Large intestine (tissue), 3 donors: ENCODE data around the gene EBF3. TPM values are rescaled to one million over a fixed set of nuclear protein-coding genes. Genes with fewer than 3 reads are reported as not detected.
A peak's percentile ranks its signal among the peaks of the same experiment; 100 is the strongest.

Experiments used
- DNase-seq, 2 donors: peaks; one replicate each; pipeline versions ENCODE4 v3.0.0 to v3.0.0-alpha.2; 2013
- H3K27ac ChIP-seq: one replicate; pipeline ENCODE4 v1.5.1; 2013; ENCODE audit warnings: low read length
- H3K27me3 ChIP-seq: 2 replicates; pipeline ENCODE4 v1.6.1; 2013; ENCODE audit warnings: low read length; ENCODE audit not compliant: control insufficient read depth, insufficient read depth
- H3K36me3 ChIP-seq: 2 replicates; pipeline ENCODE4 v1.6.1; 2013; ENCODE audit warnings: low read length; ENCODE audit not compliant: control insufficient read depth, insufficient read depth
- H3K4me1 ChIP-seq: one replicate; pipeline ENCODE4 v1.6.1; 2013; ENCODE audit warnings: low read length; ENCODE audit not compliant: control insufficient read depth, insufficient read depth
- H3K4me3 ChIP-seq: one replicate; pipeline ENCODE4 v1.5.1; 2013; ENCODE audit warnings: low read length
- H3K9me3 ChIP-seq: one replicate; pipeline ENCODE4 v1.6.1; 2013; ENCODE audit warnings: mild to moderate bottlenecking, low read depth, low read length, moderate library complexity; ENCODE audit not compliant: control insufficient read depth
- WGBS: methylation state at CpG from one replicate; pipeline ENCODE4 v1.1.5; 2013; ENCODE audit warnings: low lambda C conversion rate; ENCODE audit not compliant: insufficient coverage; 5-methylcytosine and 5-hydroxymethylcytosine counted together
- polyA plus RNA-seq: library from polyadenylated mRNA; unstranded; fragments of 120-200 nt; gene quantifications from one replicate; pipeline ENCODE4 v1.2.1, GENCODE V29; 2013

Gene EBF3
- polyA plus RNA-seq, 1 donor: 7.5 TPM

- H3K27ac ChIP-seq: no peak overlapping the region
- no peaks in the 10 kb centered on the region for H3K4me1 ChIP-seq
- no CpG with 5 or more reads among the region's 2 CpGs for WGBS
These were observed 98.1 kb downstream of the EBF3 start for GRCh38 chr10:129865960-129866359.

GRCh38 chr10:129865413-129865812 lies 98.7 kb downstream of the EBF3 start:
- WGBS: 83% methylated on average over 2 of the region's 7 CpGs
- no peaks in the 10 kb centered on the region for H3K27me3 ChIP-seq
- H3K4me3 ChIP-seq: no peak overlapping the region
- no peak overlapping the region for H3K27ac ChIP-seq
- no peaks in the 10 kb centered on the region for H3K9me3 ChIP-seq
- no peaks in the 10 kb centered on the region for H3K36me3 ChIP-seq
- DNase-seq: no peak
- no peaks in the 10 kb centered on the region for H3K4me1 ChIP-seq

More at GRCh38 chr10:129865960-129866359, 98.1 kb downstream of the EBF3 start:
- DNase-seq: no peak
- Histone ChIP-seq H3K36me3 (no peaks in the 10 kb centered on the region), H3K27me3 (no peaks in the 10 kb centered on the region), H3K9me3 (no peaks in the 10 kb centered on the region), H3K4me3 (no peak overlapping the region)

GRCh38 chr10:129864601-129865126 lies 99.4 kb downstream of the EBF3 start:
- Histone ChIP-seq H3K27ac (no peak overlapping the region), H3K9me3 (no peaks in the 10 kb centered on the region), H3K27me3 (no peaks in the 10 kb centered on the region), H3K4me1 (no peaks in the 10 kb centered on the region), H3K4me3 (no peak overlapping the region), H3K36me3 (no peaks in the 10 kb centered on the region)
- DNase-seq: no peak
- no CpG with 5 or more reads among the region's 9 CpGs for WGBS

GRCh38 chr10:129864082-129864481 lies 100.0 kb downstream of the EBF3 start:
- Histone ChIP-seq H3K27me3 (no peaks in the 10 kb centered on the region), H3K4me3 (no peak overlapping the region), H3K4me1 (no peaks in the 10 kb centered on the region), H3K36me3 (no peaks in the 10 kb centered on the region), H3K9me3 (no peaks in the 10 kb centered on the region), H3K27ac (no peak overlapping the region)
- no peak for DNase-seq
- no CpG with 5 or more reads among the region's 4 CpGs for WGBS

- no peaks in the 10 kb centered on the region for H3K27me3 ChIP-seq
- no peaks in the 10 kb centered on the region for H3K4me1 ChIP-seq
- H3K36me3 ChIP-seq: no peaks in the 10 kb centered on the region
- H3K4me3 ChIP-seq: no peak overlapping the region
- no peak overlapping the region for H3K27ac ChIP-seq
- peak; percentile 9 to 15 for DNase-seq
- WGBS: 60% methylated on average over 1 of the region's 15 CpGs
- no peaks in the 10 kb centered on the region for H3K9me3 ChIP-seq
These were observed 100.8 kb downstream of the EBF3 start for GRCh38 chr10:129863201-129863663.

- Histone ChIP-seq H3K27me3 (no peaks in the 10 kb centered on the region), H3K36me3 (no peaks in the 10 kb centered on the region), H3K27ac (no peak overlapping the region), H3K9me3 (no peaks in the 10 kb centered on the region), H3K4me1 (no peaks in the 10 kb centered on the region), H3K4me3 (no peak overlapping the region)
- WGBS: no CpG with 5 or more reads among the region's 22 CpGs
- no peak for DNase-seq
These were observed 102.1 kb downstream of the EBF3 start for GRCh38 chr10:129861776-129862531.

GRCh38 chr10:129860396-129860795 lies 103.7 kb downstream of the EBF3 start:
- Histone ChIP-seq H3K36me3 (no peaks in the 10 kb centered on the region), H3K9me3 (no peaks in the 10 kb centered on the region), H3K27me3 (no peaks in the 10 kb centered on the region), H3K4me3 (no peak overlapping the region), H3K4me1 (no peaks in the 10 kb centered on the region), H3K27ac (no peak overlapping the region)
- DNase-seq: no peak
- 89% methylated on average over 3 of the region's 9 CpGs for WGBS

- no CpG with 5 or more reads among the region's 7 CpGs for WGBS
- no peaks in the 10 kb centered on the region for H3K27me3 ChIP-seq
These were observed 104.5 kb downstream of the EBF3 start for GRCh38 chr10:129859536-129859935.

GRCh38 chr10:129857242-129857960 lies 106.7 kb downstream of the EBF3 start:
- H3K4me3 ChIP-seq: no peak overlapping the region
- H3K9me3 ChIP-seq: no peaks in the 10 kb centered on the region
- no peak for DNase-seq
- 100% methylated on average over 2 of the region's 19 CpGs for WGBS
- no peaks in the 10 kb centered on the region for H3K27me3 ChIP-seq
- H3K27ac ChIP-seq: no peak overlapping the region
- H3K36me3 ChIP-seq: no peaks in the 10 kb centered on the region
- peaks cover 14% of the 10 kb centered on the region for H3K4me1 ChIP-seq

More at GRCh38 chr10:129859536-129859935, 104.5 kb downstream of the EBF3 start:
- H3K9me3 ChIP-seq: no peaks in the 10 kb centered on the region
- H3K4me1 ChIP-seq: peaks cover 3% of the 10 kb centered on the region
- no peak for DNase-seq
- H3K4me3 ChIP-seq: no peak overlapping the region
- H3K36me3 ChIP-seq: no peaks in the 10 kb centered on the region
- H3K27ac ChIP-seq: no peak overlapping the region

- no peaks in the 10 kb centered on the region for H3K36me3 ChIP-seq
- no peak overlapping the region for H3K4me3 ChIP-seq
- H3K27me3 ChIP-seq: peaks cover 5% of the 10 kb centered on the region
- no peak overlapping the region for H3K27ac ChIP-seq
- DNase-seq: no peak
- no peaks in the 10 kb centered on the region for H3K9me3 ChIP-seq
- WGBS: no CpG with 5 or more reads among the region's 7 CpGs
- peaks cover 14% of the 10 kb centered on the region for H3K4me1 ChIP-seq
These were observed 108.1 kb downstream of the EBF3 start for GRCh38 chr10:129855836-129856563.
